22Rv1 (cell line): ENCODE results near the gene U2SURP.

ENCODE experiments used
- CTCF ChIP-seq: fragments of 450-650 bp; IDR thresholded peaks from 2 replicates; pipeline ENCODE4 v1.5.1; 2017; ENCODE audit warnings: mild to moderate bottlenecking
- ZFX ChIP-seq: fragments of 450-650 bp; IDR thresholded peaks from 2 replicates; pipeline ENCODE4 v1.6.1; 2017; ENCODE audit warnings: antibody characterized with exemption, borderline replicate concordance

GRCh38 chr3:143002083-143002712, 828 bp downstream of the U2SURP start:
- TF ChIP-seq CTCF = no peak
- no peak for TF ChIP-seq ZFX
